Loucy (cell line): ENCODE measurements around the gene GALNT18.

Experiments used
- H2AFZ ChIP-seq: fragments of 200-600 bp; sonication (generic); 2 replicates; pipeline ENCODE4 v1.6.0; 2016; ENCODE audit warnings: antibody characterized with exemption, mild to moderate bottlenecking, low read length, moderate library complexity
- H3F3A ChIP-seq: fragments of 200-600 bp; 2 replicates; pipeline ENCODE4 v1.6.0; 2016; ENCODE audit warnings: antibody characterized with exemption, low read depth, mild to moderate bottlenecking
- H3K27me3 ChIP-seq: fragments of 200-600 bp; sonication (generic); 2 replicates; pipeline ENCODE4 v1.6.1; 2014; ENCODE audit warnings: low read length, mild to moderate bottlenecking; ENCODE audit not compliant: insufficient read depth, poor library complexity, severe bottlenecking
- H3K36me3 ChIP-seq: fragments of 200-600 bp; sonication (generic); 2 replicates; pipeline ENCODE4 v1.6.1; 2016; ENCODE audit warnings: low read length; ENCODE audit not compliant: insufficient read depth
- H3K4me1 ChIP-seq: fragments of 200-600 bp; sonication (generic); 2 replicates; pipeline ENCODE4 v1.5.1; 2014; ENCODE audit warnings: low read length, mild to moderate bottlenecking; ENCODE audit not compliant: insufficient read depth, poor library complexity, severe bottlenecking
- H3K4me2 ChIP-seq: fragments of 200-600 bp; sonication (generic); 2 replicates; pipeline ENCODE4 v1.6.0; 2014; ENCODE audit warnings: antibody characterized with exemption, low read length, low read depth, mild to moderate bottlenecking; ENCODE audit not compliant: poor library complexity, severe bottlenecking
- H3K4me3 ChIP-seq: fragments of 200-600 bp; sonication (generic); 2 replicates; pipeline ENCODE4 v1.5.1; 2014; ENCODE audit warnings: low read length, mild to moderate bottlenecking, mixed read lengths; ENCODE audit not compliant: poor library complexity, severe bottlenecking
- H3K79me2 ChIP-seq: fragments of 200-600 bp; sonication (generic); 2 replicates; pipeline ENCODE4 v1.6.1; 2014; ENCODE audit warnings: low read length; ENCODE audit not compliant: insufficient read depth
- H3K9ac ChIP-seq: fragments of 200-600 bp; sonication (generic); 2 replicates; pipeline ENCODE4 v1.6.0; 2014; ENCODE audit warnings: mild to moderate bottlenecking, low read depth, low read length, moderate library complexity; ENCODE audit not compliant: poor library complexity, severe bottlenecking
- H3K9me2 ChIP-seq: fragments of 200-600 bp; sonication (generic); replicated peaks from 2 replicates; pipeline ENCODE4 v1.6.1; 2016; ENCODE audit warnings: low read depth, low read length, mixed read lengths
- H3K9me3 ChIP-seq: fragments of 200-600 bp; sonication (generic); 2 replicates; pipeline ENCODE4 v1.6.1; 2014; ENCODE audit warnings: mild to moderate bottlenecking, antibody characterized with exemption, low read length, low read depth; ENCODE audit not compliant: insufficient read depth
- H4K20me1 ChIP-seq: fragments of 200-600 bp; sonication (generic); 2 replicates; pipeline ENCODE4 v1.6.0; 2014; ENCODE audit warnings: antibody characterized with exemption, low read length, mild to moderate bottlenecking; ENCODE audit not compliant: insufficient read depth, poor library complexity, severe bottlenecking
- EZH2phosphoT487 ChIP-seq: fragments of 200-600 bp; IDR thresholded peaks from 2 replicates; pipeline ENCODE4 v1.6.1; 2018; ENCODE audit warnings: antibody characterized with exemption, mild to moderate bottlenecking, moderate library complexity, borderline replicate concordance
- TF ChIP-seq, protein P1 (sequence below): fragments of 200-600 bp; sonication (generic); conservative IDR thresholded peaks from 2 replicates; pipeline ENCODE4 v1.5.1; 2014; ENCODE audit warnings: mild to moderate bottlenecking, antibody characterized with exemption, low read length

The GALNT18 gene

DNA sequence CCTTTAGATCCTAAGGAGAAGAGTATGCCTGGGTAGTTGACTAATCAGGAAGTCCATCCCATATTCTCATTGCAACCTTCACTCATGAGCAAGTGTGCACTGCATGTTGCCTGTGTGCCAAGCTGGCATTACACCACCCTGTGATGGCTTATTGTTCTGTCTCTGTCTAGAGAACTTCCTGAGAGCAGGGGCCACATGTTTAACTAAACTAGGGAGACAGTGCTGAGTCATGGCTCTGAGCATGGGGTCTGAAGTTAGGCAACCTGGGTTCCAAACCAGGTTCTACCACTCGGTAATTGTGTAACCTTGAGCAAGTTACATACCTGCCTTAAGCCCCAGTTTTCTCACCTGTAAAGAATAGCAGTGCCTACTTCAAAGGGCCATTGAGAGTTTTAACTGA lies 308.4 kb downstream of the GALNT18 start:
- Histone ChIP-seq H4K20me1 (no peaks in the 10 kb centered on the region), H3K4me3 (no peak overlapping the region), H3K27me3 (no peaks in the 10 kb centered on the region), H3K9me2 (no peaks in the 10 kb centered on the region), H2AFZ (peak overlapping the region; percentile 45), H3K36me3 (no peaks in the 10 kb centered on the region), H3K4me1 (peaks cover 14% of the 10 kb centered on the region), H3K9ac (no peak overlapping the region), H3K79me2 (no peaks in the 10 kb centered on the region), H3K9me3 (no peaks in the 10 kb centered on the region), H3F3A (no peaks in the 10 kb centered on the region), H3K4me2 (peak overlapping the region; percentile 13)
- TF ChIP-seq EZH2phosphoT487, result no peak
- TF ChIP-seq, protein P1, sequence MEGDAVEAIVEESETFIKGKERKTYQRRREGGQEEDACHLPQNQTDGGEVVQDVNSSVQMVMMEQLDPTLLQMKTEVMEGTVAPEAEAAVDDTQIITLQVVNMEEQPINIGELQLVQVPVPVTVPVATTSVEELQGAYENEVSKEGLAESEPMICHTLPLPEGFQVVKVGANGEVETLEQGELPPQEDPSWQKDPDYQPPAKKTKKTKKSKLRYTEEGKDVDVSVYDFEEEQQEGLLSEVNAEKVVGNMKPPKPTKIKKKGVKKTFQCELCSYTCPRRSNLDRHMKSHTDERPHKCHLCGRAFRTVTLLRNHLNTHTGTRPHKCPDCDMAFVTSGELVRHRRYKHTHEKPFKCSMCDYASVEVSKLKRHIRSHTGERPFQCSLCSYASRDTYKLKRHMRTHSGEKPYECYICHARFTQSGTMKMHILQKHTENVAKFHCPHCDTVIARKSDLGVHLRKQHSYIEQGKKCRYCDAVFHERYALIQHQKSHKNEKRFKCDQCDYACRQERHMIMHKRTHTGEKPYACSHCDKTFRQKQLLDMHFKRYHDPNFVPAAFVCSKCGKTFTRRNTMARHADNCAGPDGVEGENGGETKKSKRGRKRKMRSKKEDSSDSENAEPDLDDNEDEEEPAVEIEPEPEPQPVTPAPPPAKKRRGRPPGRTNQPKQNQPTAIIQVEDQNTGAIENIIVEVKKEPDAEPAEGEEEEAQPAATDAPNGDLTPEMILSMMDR, result no peak

DNA sequence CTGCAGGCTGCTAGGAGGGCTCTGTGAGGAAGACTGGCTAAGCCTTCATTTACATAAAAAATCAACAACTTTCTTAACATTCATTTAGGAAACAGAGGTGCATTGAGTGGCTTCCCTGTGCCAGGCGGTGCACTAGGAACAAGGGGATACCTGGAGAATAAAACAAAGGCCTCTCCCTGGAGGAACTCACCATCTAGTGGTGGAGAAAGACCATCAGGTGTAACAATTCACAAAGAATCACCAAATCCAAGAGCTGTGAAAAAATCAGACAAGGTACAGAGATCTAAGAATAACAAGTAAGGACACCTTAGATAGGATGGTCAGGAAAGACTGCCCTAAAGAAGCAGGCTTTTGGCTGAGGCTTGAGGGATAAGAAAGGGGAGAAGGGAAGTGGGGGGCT lies 309.1 kb downstream of the GALNT18 start:
- Histone ChIP-seq H4K20me1 (no peaks in the 10 kb centered on the region), H3K9ac (no peak overlapping the region), H3K9me2 (no peaks in the 10 kb centered on the region), H3K4me1 (peaks cover 14% of the 10 kb centered on the region), H3K4me2 (no peak overlapping the region), H3K36me3 (no peaks in the 10 kb centered on the region), H3K27me3 (no peaks in the 10 kb centered on the region), H2AFZ (peak overlapping the region; percentile 45; the same call in 1 of the 2 replicates), H3F3A (no peaks in the 10 kb centered on the region), H3K9me3 (no peaks in the 10 kb centered on the region), H3K4me3 (no peak overlapping the region), H3K79me2 (no peaks in the 10 kb centered on the region)
- TF ChIP-seq, protein P1, result no peak
- no peak for TF ChIP-seq EZH2phosphoT487

DNA sequence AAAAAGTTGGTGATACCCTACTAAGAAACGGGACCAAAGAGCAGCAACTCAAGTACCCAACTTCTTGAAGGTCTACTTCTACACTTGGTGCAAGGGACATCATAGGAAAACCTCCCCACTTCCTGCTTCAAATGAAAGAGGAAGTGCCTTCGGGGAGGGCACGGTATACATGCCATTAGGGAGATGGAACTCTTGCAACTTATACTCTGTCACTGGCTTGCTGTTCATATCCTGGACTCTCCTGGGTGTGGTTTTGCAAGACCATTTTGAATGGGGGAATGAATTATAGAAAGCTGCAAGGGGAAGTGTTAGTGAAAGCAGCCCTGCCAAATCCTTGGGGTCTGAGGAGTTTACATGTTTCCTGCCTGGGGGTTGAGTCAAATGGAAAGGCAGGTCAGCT lies 310.6 kb downstream of the GALNT18 start:
- Histone ChIP-seq H2AFZ (peak overlapping the region; percentile 43), H3K9ac (no peak overlapping the region), H3K9me2 (no peaks in the 10 kb centered on the region), H3K4me1 (peaks cover 14% of the 10 kb centered on the region), H3K4me2 (peak overlapping the region; percentile 11), H4K20me1 (no peaks in the 10 kb centered on the region), H3K27me3 (no peaks in the 10 kb centered on the region), H3K79me2 (no peaks in the 10 kb centered on the region), H3K36me3 (no peaks in the 10 kb centered on the region), H3F3A (no peaks in the 10 kb centered on the region), H3K9me3 (no peaks in the 10 kb centered on the region), H3K4me3 (no peak overlapping the region)
- TF ChIP-seq, protein P1, result no peak
- TF ChIP-seq EZH2phosphoT487, result no peak
